A549 (cell line): ENCODE results near the gene LRRC40. TPM values are rescaled to one million over a fixed set of nuclear protein-coding genes. Genes with fewer than 3 reads are reported as not detected.

Experiments
- ATAC-seq, 2 experiments: fragments of 200-7000 bp in 1 of 2; fragments of >200 bp in 1 of 2; cut with Nextera tagmentation in 1 of 2; cut with Tn5 transposase in 1 of 2; 3 replicates each; pipeline versions ENCODE4 v1.8.0 to v1.9.1; 2018 to 2020; ENCODE audit warnings: mild to moderate bottlenecking in 1 of 2, moderate library complexity in 1 of 2
- CTCF ChIA-PET: fragments of 300-600 bp; sonication (Branson Sonifier 250); formaldehyde crosslinking; extraction: SDS; loops from one replicate; lab custom pipeline; 2021; ENCODE audit warnings: antibody characterized with exemption, inconsistent platforms; lab: Yijun Ruan, JAX
- POLR2A ChIA-PET: fragments of 350-600 bp; formaldehyde crosslinking; extraction: SDS; loops from one replicate; lab custom pipeline; 2021; ENCODE audit warnings: antibody characterized with exemption, inconsistent platforms; lab: Yijun Ruan, JAX
- DNase-seq, 2 experiments: peaks; one replicate each; pipeline versions ENCODE4 v3.0.0 to v3.0.0-alpha.2; 2011 to 2016; ENCODE audit warnings: low read depth in 1 of 2, low spot score in 1 of 2
- FAIRE-seq: peaks from 2 replicates; lab custom pipeline; 2011; peaks lifted over from hg19 to GRCh38; lab: Jason Lieb, UNC
- H3K27ac ChIP-seq, 2 experiments: fragments of >200 bp; sonication (Bioruptor Twin); formaldehyde crosslinking; 3 replicates each; pipeline ENCODE4 v1.5.1; 2016 to 2017
- H3K4me1 ChIP-seq: fragments of >200 bp; sonication (Bioruptor Twin); formaldehyde crosslinking; 3 replicates; pipeline ENCODE4 v1.6.1; 2016
- H3K4me2 ChIP-seq: fragments of >200 bp; sonication (Bioruptor Twin); formaldehyde crosslinking; 3 replicates; pipeline ENCODE4 v1.6.1; 2016
- H3K4me3 ChIP-seq: fragments of >200 bp; sonication (Bioruptor Twin); formaldehyde crosslinking; 3 replicates; pipeline ENCODE4 v1.5.1; 2016
- H3K9me3 ChIP-seq: fragments of >200 bp; sonication (Bioruptor Twin); formaldehyde crosslinking; 3 replicates; pipeline ENCODE4 v1.6.1; 2016
- BCL3 ChIP-seq: fragments of >200 bp; sonication (Bioruptor Twin); formaldehyde crosslinking; IDR thresholded peaks from 3 replicates; pipeline ENCODE4 v1.6.1; 2016
- CEBPB ChIP-seq, 2 experiments: fragments of >200 bp in 1 of 2; sonication (Bioruptor Twin) in 1 of 2; formaldehyde crosslinking in 1 of 2; IDR thresholded peaks; 2 replicates each; pipeline ENCODE4 v1.6.1; 2012 to 2016
- EHMT2 ChIP-seq: fragments of 200-600 bp; sonication (generic); IDR thresholded peaks from 2 replicates; pipeline ENCODE4 v1.6.1; 2016; ENCODE audit warnings: antibody characterized with exemption, low read depth, mild to moderate bottlenecking, moderate library complexity
- ELK1 ChIP-seq: fragments of 150-350 bp; IDR thresholded peaks from 2 replicates; pipeline ENCODE4 v1.6.1; 2014; ENCODE audit warnings: low read depth, mild to moderate bottlenecking, low read length
- EP300 ChIP-seq, 2 experiments: fragments of >200 bp; sonication (Bioruptor Twin); formaldehyde crosslinking; IDR thresholded peaks; 2 replicates in 1 of 2; 3 replicates in 1 of 2; pipeline ENCODE4 v1.6.1; 2016 to 2017
- ESRRA ChIP-seq: fragments of 150-350 bp; IDR thresholded peaks from 2 replicates; pipeline ENCODE4 v1.6.1; 2014; ENCODE audit warnings: mild to moderate bottlenecking, low read length, borderline replicate concordance
- FOSB ChIP-seq: fragments of 250-450 bp; sonication (Bioruptor Pico); IDR thresholded peaks from 2 replicates; pipeline ENCODE4 v1.5.0; 2020; ENCODE audit warnings: mild to moderate bottlenecking, moderate library complexity
- FOSL2 ChIP-seq, 2 experiments: fragments of 450-650 bp in 1 of 2; fragments of >200 bp in 1 of 2; sonication (Bioruptor Twin) in 1 of 2; formaldehyde crosslinking; IDR thresholded peaks; 2 replicates each; pipeline versions ENCODE4 v1.5.0 to v1.6.1; 2016 to 2020; ENCODE audit warnings: mild to moderate bottlenecking in 1 of 2, moderate library complexity in 1 of 2
- HDAC2 ChIP-seq: fragments of 200-600 bp; sonication (generic); IDR thresholded peaks from 2 replicates; pipeline ENCODE4 v1.6.1; 2016
- HMGXB4 ChIP-seq: fragments of 250-450 bp; sonication (Bioruptor Pico); IDR thresholded peaks from 2 replicates; pipeline ENCODE4 v1.5.0; 2021; ENCODE audit warnings: mild to moderate bottlenecking, moderate library complexity, borderline replicate concordance
- HOXB5 ChIP-seq: fragments of 250-450 bp; sonication (Bioruptor Pico); IDR thresholded peaks from 2 replicates; pipeline ENCODE4 v1.5.0; 2020; ENCODE audit warnings: mild to moderate bottlenecking, moderate library complexity
- JUN ChIP-seq, 2 experiments: fragments of >200 bp; sonication (Bioruptor Twin); formaldehyde crosslinking; IDR thresholded peaks; 2 replicates in 1 of 2; 3 replicates in 1 of 2; pipeline ENCODE4 v1.6.1; 2016 to 2017
- JUNB ChIP-seq: fragments of >200 bp; sonication (Bioruptor Twin); formaldehyde crosslinking; IDR thresholded peaks from 2 replicates; pipeline ENCODE4 v1.6.1; 2016
- KDM1A ChIP-seq: fragments of 200-600 bp; sonication (generic); IDR thresholded peaks from 2 replicates; pipeline ENCODE4 v1.6.1; 2016; ENCODE audit warnings: low read depth, mild to moderate bottlenecking
- NR3C1 ChIP-seq: fragments of >200 bp; sonication (Bioruptor Twin); formaldehyde crosslinking; IDR thresholded peaks from 3 replicates; pipeline ENCODE4 v1.6.1; 2017
- PHF8 ChIP-seq: fragments of 200-600 bp; sonication (generic); IDR thresholded peaks from 2 replicates; pipeline ENCODE4 v1.6.1; 2016; ENCODE audit warnings: low read depth, mild to moderate bottlenecking, antibody characterized with exemption, moderate library complexity, borderline replicate concordance
- RCOR1 ChIP-seq: fragments of 150-350 bp; IDR thresholded peaks from 2 replicates; pipeline ENCODE4 v1.6.1; 2014; ENCODE audit warnings: antibody characterized with exemption, low read length, low read depth
- RFX5 ChIP-seq: fragments of 450-650 bp; IDR thresholded peaks from 2 replicates; pipeline ENCODE4 v1.7.1; 2014; ENCODE audit warnings: antibody characterized with exemption, mild to moderate bottlenecking, moderate library complexity
- RNF2 ChIP-seq: fragments of 200-600 bp; sonication (generic); IDR thresholded peaks from 2 replicates; pipeline ENCODE4 v1.6.1; 2016; ENCODE audit warnings: low read depth, mild to moderate bottlenecking, antibody characterized with exemption, moderate library complexity, borderline replicate concordance
- SMC3 ChIP-seq: fragments of >200 bp; sonication (Bioruptor Twin); formaldehyde crosslinking; IDR thresholded peaks from 3 replicates; pipeline ENCODE4 v1.6.1; 2018; ENCODE audit warnings: inconsistent platforms
- SREBF2 ChIP-seq: fragments of 450-650 bp; IDR thresholded peaks from 2 replicates; pipeline ENCODE4 v1.6.1; 2014; ENCODE audit warnings: mild to moderate bottlenecking, moderate library complexity
- ZSCAN20 ChIP-seq: fragments of 250-450 bp; sonication (Bioruptor Pico); IDR thresholded peaks from 2 replicates; pipeline ENCODE4 v1.8.0; 2022; ENCODE audit warnings: mild to moderate bottlenecking, moderate library complexity
- WGBS: methylation state at CpG from one replicate; pipeline ENCODE4 v1.1.6; 2017; ENCODE audit errors: missing lambda C conversion rate; 5-methylcytosine and 5-hydroxymethylcytosine counted together
- polyA plus RNA-seq, 4 experiments: library from polyadenylated mRNA; depleted of rRNA in 3 of 4; stranded (reverse); fragments of >200 nt; fragmentation: RNase III in 1 of 4; extraction: RNeasy Plus Mini Kit Qiagen cat#74134 plus additional on column Dnase treatment in 1 of 4; gene quantifications; 2 replicates in 3 of 4; 3 replicates in 1 of 4; pipeline ENCODE4 v1.2.3, GENCODE V29; 2011 to 2017

Gene LRRC40
- polyA plus RNA-seq, 2 of the 4 experiments (the other 2 are of a cell fraction) = 10.6 to 25.3 TPM

DNA sequence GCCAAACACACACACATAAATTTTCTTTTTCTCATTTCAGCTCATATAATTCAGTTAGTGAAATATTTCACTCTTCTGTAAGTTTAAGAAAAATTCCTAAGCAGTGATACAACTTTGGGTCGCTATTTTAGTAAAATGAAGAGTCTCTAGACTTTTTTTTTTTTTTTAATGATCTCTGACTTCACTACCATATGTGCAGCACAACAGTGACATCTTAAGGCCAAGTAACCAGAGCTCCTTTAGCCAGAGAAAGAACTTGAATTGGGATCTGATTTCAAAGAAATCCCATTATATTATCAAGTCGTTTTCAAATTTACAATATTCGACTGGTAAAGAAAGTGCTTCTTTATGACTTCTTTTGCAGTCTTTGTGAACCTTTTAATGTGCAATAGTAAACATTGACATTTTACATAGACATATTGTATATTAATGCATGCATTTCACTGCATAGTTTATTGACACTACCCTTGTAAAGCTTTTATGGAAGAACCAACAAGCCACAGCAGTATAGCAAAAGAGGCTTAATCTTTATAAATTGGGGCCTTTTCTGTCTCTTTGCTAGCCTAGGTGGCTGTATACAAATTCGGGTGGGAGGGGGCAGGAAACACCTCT lies 62.2 kb downstream of the LRRC40 start (continued):
- no peak for TF ChIP-seq HDAC2
- no peak for TF ChIP-seq RCOR1
- TF ChIP-seq NR3C1 = no peak
- TF ChIP-seq ELK1 = no peak

- WGBS = 61% methylated on average over 2 of the region's 2 CpGs
- FAIRE-seq (no peak), ATAC-seq (no peak), DNase-seq (no peak)
- no peak overlapping the region for H3K27ac ChIP-seq
- H3K4me3 ChIP-seq = no peak overlapping the region
- ChIA-PET POLR2A (no interaction called here), CTCF (interaction anchor here (1.3 kb wide), 1 partner anchor 9 kb away, joined by 5 read pairs; no protein-coding TSS in a partner anchor)
- TF ChIP-seq FOSB (CRISPR knock-in tag) = no peak
- TF ChIP-seq KDM1A = no peak
- TF ChIP-seq SREBF2 = no peak
- no peak for TF ChIP-seq EP300 (IDR thresholded peaks at IDR 0.05)
- TF ChIP-seq JUN (IDR thresholded peaks at IDR 0.05) = no peak
- TF ChIP-seq HOXB5 (CRISPR knock-in tag) = no peak
- TF ChIP-seq EHMT2 = no peak
- TF ChIP-seq PHF8 = no peak
- TF ChIP-seq RCOR1 = no peak
- no peak for TF ChIP-seq ZSCAN20
- no peak for TF ChIP-seq SMC3
- no peak for TF ChIP-seq ESRRA
- TF ChIP-seq BCL3 = no peak
- TF ChIP-seq HMGXB4 (CRISPR knock-in tag) = no peak
- TF ChIP-seq RNF2 = no peak
- TF ChIP-seq JUNB = no peak
- TF ChIP-seq RFX5 = no peak
- TF ChIP-seq ELK1 = no peak
- TF ChIP-seq CEBPB (IDR thresholded peaks at IDR 0.05) = no peak
- TF ChIP-seq FOSL2 (IDR thresholded peaks at IDR 0.05) = no peak
- TF ChIP-seq FOSL2 (CRISPR knock-in tag; IDR thresholded peaks at IDR 0.05) = no peak
- H3K9me3 ChIP-seq = no peaks in the 10 kb centered on the region
- peaks cover 7% of the 10 kb centered on the region for H3K4me1 ChIP-seq
- H3K4me2 ChIP-seq = no peak overlapping the region
Observed at GRCh38 chr1:70142075-70142474, 63.3 kb downstream of the LRRC40 start.
